Liver (tissue), 9 donors: ENCODE data around the gene ENPP7. TPM values are rescaled to one million over a fixed set of nuclear protein-coding genes. Genes with fewer than 3 reads are reported as not detected.

Experiments
- DNase-seq: peaks from one replicate; pipeline ENCODE4 v3.0.0-alpha.2; 2017; ENCODE audit warnings: low spot score
- H3K27ac ChIP-seq, 2 donors: one replicate each; pipeline ENCODE4 v1.7.0; 2013; ENCODE audit warnings: inconsistent platforms in 2 of 2, low read length in 2 of 2, control low read depth in 1 of 2, low read depth in 1 of 2, mild to moderate bottlenecking in 1 of 2
- H3K27me3 ChIP-seq, 4 donors: one replicate each; pipeline versions ENCODE4 v1.6.1 to v1.7.0; 2013; ENCODE audit warnings: low read length in 3 of 4, inconsistent platforms in 1 of 4, mild to moderate bottlenecking in 1 of 4, moderate library complexity in 1 of 4; ENCODE audit not compliant: control insufficient read depth in 4 of 4, insufficient read depth in 4 of 4
- H3K36me3 ChIP-seq, 4 donors: one replicate each; pipeline versions ENCODE4 v1.6.1 to v1.7.0; 2013; ENCODE audit warnings: low read length in 3 of 4, mild to moderate bottlenecking in 3 of 4, low read depth in 1 of 4, moderate library complexity in 1 of 4; ENCODE audit not compliant: control insufficient read depth in 4 of 4, insufficient read depth in 3 of 4
- H3K4me1 ChIP-seq, 4 donors: one replicate each; pipeline versions ENCODE4 v1.6.1 to v1.7.0; 2013; ENCODE audit warnings: low read length in 3 of 4, mild to moderate bottlenecking in 3 of 4, moderate library complexity in 1 of 4; ENCODE audit not compliant: control insufficient read depth in 4 of 4, insufficient read depth in 4 of 4
- H3K4me3 ChIP-seq, 3 donors: one replicate each; pipeline versions ENCODE4 v1.6.1 to v1.7.0; 2013; ENCODE audit warnings: low read length in 3 of 3, control low read depth in 1 of 3, low read depth in 1 of 3, mild to moderate bottlenecking in 1 of 3
- H3K9ac ChIP-seq, 2 donors: one replicate each; pipeline ENCODE4 v1.7.0; 2013; ENCODE audit warnings: low read length in 2 of 2, mild to moderate bottlenecking in 2 of 2, moderate library complexity in 2 of 2, control low read depth in 1 of 2, low read depth in 1 of 2
- H3K9me3 ChIP-seq, 4 donors: one replicate each; pipeline versions ENCODE4 v1.6.1 to v1.7.0; 2013; ENCODE audit warnings: low read length in 3 of 4; ENCODE audit not compliant: control insufficient read depth in 4 of 4
- ATF3 ChIP-seq: IDR thresholded peaks from 2 replicates; pipeline ENCODE4 v1.6.1; 2016; ENCODE audit warnings: antibody characterized with exemption
- EGR1 ChIP-seq, 2 donors: IDR thresholded peaks; 2 replicates each; pipeline ENCODE4 v1.6.1; 2016 to 2018; ENCODE audit warnings: antibody characterized with exemption in 2 of 2, low read depth in 2 of 2
- FOXA1 ChIP-seq: IDR thresholded peaks from 2 replicates; pipeline ENCODE4 v1.6.1; 2016; ENCODE audit warnings: antibody characterized with exemption
- FOXA2 ChIP-seq: IDR thresholded peaks from 2 replicates; pipeline ENCODE4 v1.6.1; 2016; ENCODE audit warnings: antibody characterized with exemption
- GABPA ChIP-seq, 2 donors: IDR thresholded peaks in 1 of 2; conservative IDR thresholded peaks in 1 of 2; 2 replicates each; pipeline ENCODE4 v1.6.1; 2016; ENCODE audit warnings: antibody characterized with exemption in 2 of 2, mild to moderate bottlenecking in 1 of 2, moderate library complexity in 1 of 2
- HNF4A ChIP-seq, 2 donors: conservative IDR thresholded peaks; 2 replicates each; pipeline ENCODE4 v1.6.1; 2016; ENCODE audit warnings: antibody characterized with exemption in 2 of 2, mild to moderate bottlenecking in 2 of 2
- HNF4G ChIP-seq: IDR thresholded peaks from 2 replicates; pipeline ENCODE4 v1.6.1; 2016; ENCODE audit warnings: antibody characterized with exemption
- JUND ChIP-seq, 2 donors: IDR thresholded peaks; 2 replicates each; pipeline ENCODE4 v1.6.1; 2016; ENCODE audit warnings: antibody characterized with exemption in 2 of 2
- NR2F2 ChIP-seq: IDR thresholded peaks from 2 replicates; pipeline ENCODE4 v1.6.1; 2016; ENCODE audit warnings: antibody characterized with exemption
- RAD21 ChIP-seq, 2 donors: IDR thresholded peaks; 2 replicates each; pipeline ENCODE4 v1.6.1; 2016; ENCODE audit warnings: antibody characterized with exemption in 2 of 2, mild to moderate bottlenecking in 2 of 2
- RXRA ChIP-seq, 2 donors: IDR thresholded peaks; 2 replicates each; pipeline ENCODE4 v1.6.1; 2017 to 2018; ENCODE audit warnings: antibody characterized with exemption in 2 of 2, mild to moderate bottlenecking in 1 of 2
- SP1 ChIP-seq: IDR thresholded peaks from 2 replicates; pipeline ENCODE4 v1.6.1; 2018; ENCODE audit warnings: antibody characterized with exemption, mild to moderate bottlenecking
- TAF1 ChIP-seq: conservative IDR thresholded peaks from 2 replicates; pipeline ENCODE4 v1.6.1; 2016; ENCODE audit warnings: antibody characterized with exemption, mild to moderate bottlenecking
- YY1 ChIP-seq: IDR thresholded peaks from 2 replicates; pipeline ENCODE4 v1.6.1; 2016; ENCODE audit warnings: antibody characterized with exemption, mild to moderate bottlenecking
- ZBTB33 ChIP-seq: IDR thresholded peaks from 2 replicates; pipeline ENCODE4 v1.6.1; 2016; ENCODE audit warnings: antibody characterized with exemption
- WGBS: extraction: QIAGEN DNeasy Blood & Tissue Kit; methylation state at CpG from one replicate; pipeline ENCODE4 v1.1.7; 2013; 5-methylcytosine and 5-hydroxymethylcytosine counted together
- polyA plus RNA-seq, 2 donors: library from polyadenylated mRNA; stranded (reverse) in 1 of 2; unstranded in 1 of 2; fragments of 200-250 nt in 1 of 2; fragments of >200 nt in 1 of 2; fragmentation: Nextera tagmentation in 1 of 2; extraction: Ambion mirVana in 1 of 2; gene quantifications; one replicate each; pipeline versions ENCODE4 v1.2.1 to v1.2.3, GENCODE V29; 2013 to 2015
- total RNA-seq, 2 donors: library from RNA; depleted of rRNA; stranded (reverse); fragments of >200 nt; gene quantifications; one replicate each; pipeline ENCODE4 v1.2.3, GENCODE V29; 2014
- TF ChIP-seq, protein P1 (sequence below): IDR thresholded peaks from 2 replicates; pipeline ENCODE4 v1.6.1; 2016; ENCODE audit warnings: antibody characterized with exemption, mild to moderate bottlenecking
- donor health status: healthy.
- donor health status: healthy.
- donor health status: healthy.
- donor health status: healthy.
- donor health status: healthy.

The ENPP7 gene
- total and polyA plus RNA-seq, 4 donors, result 1.7 to 12.0 (median 3.9) TPM

DNA sequence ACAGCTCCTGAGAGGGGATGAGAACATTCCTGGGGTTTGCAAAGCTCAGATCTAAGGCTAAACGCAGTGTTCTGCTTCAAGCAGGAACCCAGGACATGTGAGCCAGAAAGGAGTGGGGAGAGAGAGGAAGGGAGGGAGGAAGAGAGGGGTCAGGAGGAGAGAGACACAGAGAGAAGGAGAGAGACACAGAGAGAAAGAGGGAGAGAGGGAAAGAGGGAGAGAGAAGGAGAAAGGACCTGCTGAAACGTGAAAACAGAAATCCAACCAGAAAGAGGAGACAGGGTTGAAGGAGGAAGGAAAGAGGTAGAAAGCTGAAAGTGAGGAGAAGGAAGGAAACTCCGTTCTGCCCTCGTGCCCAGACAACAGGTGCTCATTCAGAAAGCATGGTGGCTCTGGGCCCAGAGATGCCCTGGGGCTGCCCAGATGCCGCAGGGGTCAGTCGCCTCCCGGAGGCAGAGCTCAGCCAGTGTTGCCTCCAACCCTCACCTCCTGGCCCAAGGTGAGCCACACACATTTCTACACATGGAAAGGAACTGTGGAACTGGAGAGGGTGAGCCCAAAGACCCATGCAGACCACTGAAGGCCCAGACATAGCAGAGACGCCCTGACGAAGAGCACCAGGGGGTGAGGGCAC lies 49.0 kb upstream of the ENPP7 start:
- 57% methylated on average over 9 of the region's 9 CpGs for WGBS
- Histone ChIP-seq H3K9me3 (no peaks in the 10 kb centered on the region), H3K9ac (no peak overlapping the region), H3K4me3 (no peak overlapping the region), H3K4me1 (no peaks in the 10 kb centered on the region), H3K27me3 (peaks cover 0 to 3% (median 3%) of the 10 kb centered on the region in 4 donors), H3K36me3 (no peaks in the 10 kb centered on the region), H3K27ac (no peak overlapping the region)
- DNase-seq, result no peak
- no peak for TF ChIP-seq NR2F2
- TF ChIP-seq RAD21 (IDR thresholded peaks at IDR 0.05), result no peak
- TF ChIP-seq ATF3, result no peak
- TF ChIP-seq ZBTB33, result no peak
- TF ChIP-seq, protein P1, sequence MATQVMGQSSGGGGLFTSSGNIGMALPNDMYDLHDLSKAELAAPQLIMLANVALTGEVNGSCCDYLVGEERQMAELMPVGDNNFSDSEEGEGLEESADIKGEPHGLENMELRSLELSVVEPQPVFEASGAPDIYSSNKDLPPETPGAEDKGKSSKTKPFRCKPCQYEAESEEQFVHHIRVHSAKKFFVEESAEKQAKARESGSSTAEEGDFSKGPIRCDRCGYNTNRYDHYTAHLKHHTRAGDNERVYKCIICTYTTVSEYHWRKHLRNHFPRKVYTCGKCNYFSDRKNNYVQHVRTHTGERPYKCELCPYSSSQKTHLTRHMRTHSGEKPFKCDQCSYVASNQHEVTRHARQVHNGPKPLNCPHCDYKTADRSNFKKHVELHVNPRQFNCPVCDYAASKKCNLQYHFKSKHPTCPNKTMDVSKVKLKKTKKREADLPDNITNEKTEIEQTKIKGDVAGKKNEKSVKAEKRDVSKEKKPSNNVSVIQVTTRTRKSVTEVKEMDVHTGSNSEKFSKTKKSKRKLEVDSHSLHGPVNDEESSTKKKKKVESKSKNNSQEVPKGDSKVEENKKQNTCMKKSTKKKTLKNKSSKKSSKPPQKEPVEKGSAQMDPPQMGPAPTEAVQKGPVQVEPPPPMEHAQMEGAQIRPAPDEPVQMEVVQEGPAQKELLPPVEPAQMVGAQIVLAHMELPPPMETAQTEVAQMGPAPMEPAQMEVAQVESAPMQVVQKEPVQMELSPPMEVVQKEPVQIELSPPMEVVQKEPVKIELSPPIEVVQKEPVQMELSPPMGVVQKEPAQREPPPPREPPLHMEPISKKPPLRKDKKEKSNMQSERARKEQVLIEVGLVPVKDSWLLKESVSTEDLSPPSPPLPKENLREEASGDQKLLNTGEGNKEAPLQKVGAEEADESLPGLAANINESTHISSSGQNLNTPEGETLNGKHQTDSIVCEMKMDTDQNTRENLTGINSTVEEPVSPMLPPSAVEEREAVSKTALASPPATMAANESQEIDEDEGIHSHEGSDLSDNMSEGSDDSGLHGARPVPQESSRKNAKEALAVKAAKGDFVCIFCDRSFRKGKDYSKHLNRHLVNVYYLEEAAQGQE, result no peak
- no peak for TF ChIP-seq HNF4A (conservative IDR thresholded peaks at IDR 0.05)
- no peak for TF ChIP-seq FOXA1
- TF ChIP-seq RXRA (IDR thresholded peaks at IDR 0.05), result no peak
- TF ChIP-seq HNF4G, result no peak
- TF ChIP-seq FOXA2, result no peak
- TF ChIP-seq YY1, result no peak
- no peak for TF ChIP-seq SP1
- TF ChIP-seq JUND (IDR thresholded peaks at IDR 0.05), result no peak

DNA sequence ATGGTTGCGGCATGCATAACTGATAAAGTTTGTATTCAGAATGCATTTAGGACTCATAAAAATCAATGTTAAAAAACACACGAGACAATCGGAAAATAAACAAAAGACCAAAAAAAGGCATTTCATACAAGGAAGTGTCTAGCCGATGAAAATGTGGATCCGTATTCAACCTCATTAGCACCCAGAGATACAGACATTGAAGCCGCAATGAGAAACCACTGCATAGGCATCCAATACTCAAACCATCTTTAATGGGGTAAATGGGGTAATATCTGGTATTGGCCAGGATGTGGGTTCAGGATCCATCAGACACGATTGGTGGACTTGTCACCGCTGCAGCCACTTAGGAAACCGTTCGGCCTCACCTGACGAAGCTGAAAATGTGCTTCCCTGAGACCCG lies 47.4 kb upstream of the ENPP7 start:
- H3K27me3 ChIP-seq, result peaks cover 0 to 3% (median 3%) of the 10 kb centered on the region in 4 donors
- no peaks in the 10 kb centered on the region for H3K36me3 ChIP-seq
- H3K27ac ChIP-seq, result no peak overlapping the region
- DNase-seq, result no peak
- no peak overlapping the region for H3K4me3 ChIP-seq
- 82% methylated on average over 12 of the region's 12 CpGs for WGBS
- no peaks in the 10 kb centered on the region for H3K4me1 ChIP-seq
- no peak for TF ChIP-seq GABPA (IDR thresholded peaks at IDR 0.05 in 1 of 2, conservative IDR thresholded peaks at IDR 0.05 in 1 of 2)
- no peak for TF ChIP-seq TAF1
- no peak for TF ChIP-seq EGR1 (IDR thresholded peaks at IDR 0.05; ENCODE audit: low read depth in 2 of 2)
- TF ChIP-seq ZBTB33, result no peak
- TF ChIP-seq ATF3, result no peak
- TF ChIP-seq FOXA2, result no peak
- H3K9me3 ChIP-seq, result no peaks in the 10 kb centered on the region
- no peak overlapping the region for H3K9ac ChIP-seq
